ENCODE data around the gene BOD1L2.

The BOD1L2 gene

GRCh38 chr18:57167617-57168308 lies 20.9 kb downstream of the BOD1L2 start:
- H2BK15ac ChIP-seq (ENCODE audit: low read length), result no peak overlapping the region
- H3K9me3 ChIP-seq (replicated peaks in 1 of 2; ENCODE audit: control insufficient read depth in 2 of 2, insufficient read depth in 1 of 2, low read depth in 1 of 2, low read length in 2 of 2), result no peaks in the 10 kb centered on the region
- no peak overlapping the region for H2BK12ac ChIP-seq (ENCODE audit: low read length)
- H3K23ac ChIP-seq (ENCODE audit: low read depth, low read length, poor library complexity), result no peak overlapping the region
- no peaks in the 10 kb centered on the region for H3K79me1 ChIP-seq (ENCODE audit: low read depth, low read length)
- H3K18ac ChIP-seq (ENCODE audit: low read length), result no peak overlapping the region
- no peak overlapping the region for H2AFZ ChIP-seq (ENCODE audit: low read length)
- no peak overlapping the region for H3K14ac ChIP-seq (ENCODE audit: low read length)
- no peak overlapping the region for H2BK120ac ChIP-seq (ENCODE audit: low read depth, low read length)
- no peak overlapping the region for H3K4ac ChIP-seq (ENCODE audit: low read length)
- no CpG with 5 or more reads among the region's 1 CpG for WGBS, 2 donors (ENCODE audit: extremely low coverage in 2 of 2, insufficient read length in 2 of 2, insufficient replicate concordance in 1 of 2)
- H4K8ac ChIP-seq (ENCODE audit: low read depth, low read length), result no peak overlapping the region
- no peaks in the 10 kb centered on the region for H3K36me3 ChIP-seq (replicated peaks in 1 of 2; ENCODE audit: control insufficient read depth in 2 of 2, insufficient read depth in 2 of 2, low read length in 2 of 2)
- H4K91ac ChIP-seq (ENCODE audit: low read depth, low read length, poor library complexity), result no peak overlapping the region
- no peak overlapping the region for H3K4me3 ChIP-seq (ENCODE audit: low read length in 2 of 2)
- no peak overlapping the region for H3K27ac ChIP-seq (replicated peaks; ENCODE audit: low read length)
- no peaks in the 10 kb centered on the region for H3K4me1 ChIP-seq (ENCODE audit: control insufficient read depth in 2 of 2, insufficient read depth in 1 of 2, low read depth in 1 of 2, low read length in 2 of 2)
- no peak for DNase-seq (ENCODE audit: low spot score)
- H3K27me3 ChIP-seq (ENCODE audit: control insufficient read depth in 3 of 3, insufficient read depth in 3 of 3, low read depth in 1 of 3, low read length in 3 of 3), result peaks cover 0 to 4% (median 0%) of the 10 kb centered on the region in 3 experiments
- H3K4me2 ChIP-seq (ENCODE audit: insufficient read depth, low read length, poor library complexity, severe bottlenecking), result no peak overlapping the region
- H3K9ac ChIP-seq (ENCODE audit: low read depth, low read length, poor library complexity), result no peak overlapping the region
- H2BK5ac ChIP-seq (ENCODE audit: low read length), result no peak overlapping the region
- H2AK5ac ChIP-seq (ENCODE audit: low read depth, low read length), result no peak overlapping the region

GRCh38 chr18:57171026-57171425 lies 24.1 kb downstream of the BOD1L2 start:
- H3K14ac ChIP-seq (ENCODE audit: low read length), result no peak overlapping the region
- H2BK12ac ChIP-seq (ENCODE audit: low read length), result no peak overlapping the region
- no peak overlapping the region for H2AK5ac ChIP-seq (ENCODE audit: low read depth, low read length)
- no peak overlapping the region for H4K91ac ChIP-seq (ENCODE audit: low read depth, low read length, poor library complexity)
- no peak overlapping the region for H3K18ac ChIP-seq (ENCODE audit: low read length)
- H3K27me3 ChIP-seq (ENCODE audit: control insufficient read depth in 3 of 3, insufficient read depth in 3 of 3, low read depth in 1 of 3, low read length in 3 of 3), result peaks cover 0 to 4% (median 0%) of the 10 kb centered on the region in 3 experiments
- no peak overlapping the region for H3K9ac ChIP-seq (ENCODE audit: low read depth, low read length, poor library complexity)
- no peak overlapping the region for H3K23ac ChIP-seq (ENCODE audit: low read depth, low read length, poor library complexity)
- no peak overlapping the region for H2BK15ac ChIP-seq (ENCODE audit: low read length)
- H3K4me3 ChIP-seq (ENCODE audit: low read length in 2 of 2), result no peak overlapping the region
- no peaks in the 10 kb centered on the region for H3K79me1 ChIP-seq (ENCODE audit: low read depth, low read length)
- no peak overlapping the region for H2BK120ac ChIP-seq (ENCODE audit: low read depth, low read length)
- DNase-seq (ENCODE audit: low spot score), result no peak
- no peaks in the 10 kb centered on the region for H3K4me1 ChIP-seq (ENCODE audit: control insufficient read depth in 2 of 2, insufficient read depth in 1 of 2, low read depth in 1 of 2, low read length in 2 of 2)
- no peak overlapping the region for H2AFZ ChIP-seq (ENCODE audit: low read length)
- H3K4ac ChIP-seq (ENCODE audit: low read length), result no peak overlapping the region
- no peak overlapping the region for H4K8ac ChIP-seq (ENCODE audit: low read depth, low read length)
- H3K27ac ChIP-seq (replicated peaks; ENCODE audit: low read length), result no peak overlapping the region
- peaks cover 0 to 2% of the 10 kb centered on the region in 2 donors for H3K9me3 ChIP-seq (replicated peaks in 1 of 2; ENCODE audit: control insufficient read depth in 2 of 2, insufficient read depth in 1 of 2, low read depth in 1 of 2, low read length in 2 of 2)
- H2BK5ac ChIP-seq (ENCODE audit: low read length), result no peak overlapping the region
- no CpG with 5 or more reads among the region's 1 CpG for WGBS, 2 donors (ENCODE audit: extremely low coverage in 2 of 2, insufficient read length in 2 of 2, insufficient replicate concordance in 1 of 2)
- H3K4me2 ChIP-seq (ENCODE audit: insufficient read depth, low read length, poor library complexity, severe bottlenecking), result no peak overlapping the region
- no peaks in the 10 kb centered on the region for H3K36me3 ChIP-seq (replicated peaks in 1 of 2; ENCODE audit: control insufficient read depth in 2 of 2, insufficient read depth in 2 of 2, low read length in 2 of 2)

DNA sequence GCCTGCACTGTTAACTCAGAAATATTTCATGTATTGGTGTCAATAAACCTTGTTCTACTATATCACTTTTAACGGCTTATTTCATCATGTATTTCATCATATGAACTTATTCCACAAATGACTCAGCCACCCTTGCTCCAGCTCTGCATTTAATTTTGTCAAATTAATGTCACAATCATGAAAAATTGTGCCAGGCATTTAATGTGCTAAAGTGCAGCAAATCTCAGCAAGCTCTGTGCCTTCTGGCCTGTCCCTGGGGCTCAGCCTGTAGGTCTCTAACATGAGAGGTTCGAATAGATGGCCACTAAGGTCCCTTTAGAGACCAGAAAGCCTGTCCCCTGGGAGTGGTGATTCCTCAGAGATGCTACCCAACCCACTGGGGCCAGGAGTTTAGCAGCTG lies 28.6 kb downstream of the BOD1L2 start:
- Histone ChIP-seq H3K18ac (ENCODE audit: low read length) (no peak overlapping the region), H3K9ac (ENCODE audit: low read depth, low read length, poor library complexity) (no peak overlapping the region), H2AK5ac (ENCODE audit: low read depth, low read length) (no peak overlapping the region), H2BK15ac (ENCODE audit: low read length) (no peak overlapping the region), H3K4me2 (ENCODE audit: insufficient read depth, low read length, poor library complexity, severe bottlenecking) (no peak overlapping the region), H2BK120ac (ENCODE audit: low read depth, low read length) (no peak overlapping the region), H3K14ac (ENCODE audit: low read length) (no peak overlapping the region), H3K4ac (ENCODE audit: low read length) (no peak overlapping the region), H2BK12ac (ENCODE audit: low read length) (no peak overlapping the region), H2BK5ac (ENCODE audit: low read length) (no peak overlapping the region), H4K91ac (ENCODE audit: low read depth, low read length, poor library complexity) (no peak overlapping the region), H3K9me3 (replicated peaks in 1 of 2; ENCODE audit: control insufficient read depth in 2 of 2, insufficient read depth in 1 of 2, low read depth in 1 of 2, low read length in 2 of 2) (peaks cover 0 to 2% of the 10 kb centered on the region in 2 donors), H2AFZ (ENCODE audit: low read length) (no peak overlapping the region), H3K79me1 (ENCODE audit: low read depth, low read length) (no peaks in the 10 kb centered on the region), H3K27ac (replicated peaks; ENCODE audit: low read length) (no peak overlapping the region), H3K23ac (ENCODE audit: low read depth, low read length, poor library complexity) (no peak overlapping the region), H3K4me1 (ENCODE audit: control insufficient read depth in 2 of 2, insufficient read depth in 1 of 2, low read depth in 1 of 2, low read length in 2 of 2) (no peaks in the 10 kb centered on the region), H3K27me3 (ENCODE audit: control insufficient read depth in 3 of 3, insufficient read depth in 3 of 3, low read depth in 1 of 3, low read length in 3 of 3) (no peaks in the 10 kb centered on the region), H4K8ac (ENCODE audit: low read depth, low read length) (no peak overlapping the region), H3K4me3 (ENCODE audit: low read length in 2 of 2) (no peak overlapping the region), H3K36me3 (replicated peaks in 1 of 2; ENCODE audit: control insufficient read depth in 2 of 2, insufficient read depth in 2 of 2, low read length in 2 of 2) (no peaks in the 10 kb centered on the region)
- DNase-seq (ENCODE audit: low spot score), result no peak
- no CpG with 5 or more reads among the region's 2 CpGs for WGBS, 2 donors (ENCODE audit: extremely low coverage in 2 of 2, insufficient read length in 2 of 2, insufficient replicate concordance in 1 of 2)

DNA sequence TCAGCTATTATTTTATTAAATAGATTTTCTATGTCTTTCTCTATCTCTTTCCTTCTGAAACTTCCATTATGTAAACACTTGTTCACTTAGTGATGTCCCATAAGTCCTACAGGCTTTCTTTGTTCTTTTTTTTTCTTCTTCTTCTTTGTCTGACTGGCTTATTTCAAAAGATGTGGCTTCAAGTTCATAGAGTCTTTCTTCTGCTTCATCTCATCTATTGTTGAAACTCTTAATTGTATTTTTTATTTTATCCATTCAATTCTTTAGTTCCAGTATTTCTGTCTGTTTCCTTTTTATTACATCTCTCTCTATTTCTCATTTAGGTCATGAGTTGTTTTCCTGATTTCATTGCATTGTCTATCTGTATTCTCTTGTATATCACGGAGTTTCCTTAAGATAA lies 38.5 kb downstream of the BOD1L2 start:
- H3K18ac ChIP-seq (ENCODE audit: low read length), result no peak overlapping the region
- no peak overlapping the region for H3K27ac ChIP-seq (replicated peaks; ENCODE audit: low read length)
- H2AFZ ChIP-seq (ENCODE audit: low read length), result no peak overlapping the region
- H3K27me3 ChIP-seq (ENCODE audit: control insufficient read depth in 3 of 3, insufficient read depth in 3 of 3, low read depth in 1 of 3, low read length in 3 of 3), result no peaks in the 10 kb centered on the region
- H3K4me2 ChIP-seq (ENCODE audit: insufficient read depth, low read length, poor library complexity, severe bottlenecking), result no peak overlapping the region
- peaks cover 3 to 6% of the 10 kb centered on the region in 2 donors for H3K9me3 ChIP-seq (replicated peaks in 1 of 2; ENCODE audit: control insufficient read depth in 2 of 2, insufficient read depth in 1 of 2, low read depth in 1 of 2, low read length in 2 of 2)
- no peak overlapping the region for H2BK120ac ChIP-seq (ENCODE audit: low read depth, low read length)
- H3K14ac ChIP-seq (ENCODE audit: low read length), result no peak overlapping the region
- no peaks in the 10 kb centered on the region for H3K4me1 ChIP-seq (ENCODE audit: control insufficient read depth in 2 of 2, insufficient read depth in 1 of 2, low read depth in 1 of 2, low read length in 2 of 2)
- H3K4ac ChIP-seq (ENCODE audit: low read length), result no peak overlapping the region
- no peak overlapping the region for H4K8ac ChIP-seq (ENCODE audit: low read depth, low read length)
- H3K36me3 ChIP-seq (replicated peaks in 1 of 2; ENCODE audit: control insufficient read depth in 2 of 2, insufficient read depth in 2 of 2, low read length in 2 of 2), result no peaks in the 10 kb centered on the region
- WGBS, 2 donors (ENCODE audit: extremely low coverage in 2 of 2, insufficient read length in 2 of 2, insufficient replicate concordance in 1 of 2), result no CpG with 5 or more reads among the region's 1 CpG
- H2BK12ac ChIP-seq (ENCODE audit: low read length), result no peak overlapping the region
- no peak overlapping the region for H2BK15ac ChIP-seq (ENCODE audit: low read length)
- H3K79me1 ChIP-seq (ENCODE audit: low read depth, low read length), result no peaks in the 10 kb centered on the region
- no peak overlapping the region for H3K23ac ChIP-seq (ENCODE audit: low read depth, low read length, poor library complexity)
- H4K91ac ChIP-seq (ENCODE audit: low read depth, low read length, poor library complexity), result no peak overlapping the region
- no peak overlapping the region for H3K4me3 ChIP-seq (ENCODE audit: low read length in 2 of 2)
- no peak overlapping the region for H2BK5ac ChIP-seq (ENCODE audit: low read length)
- no peak for DNase-seq (ENCODE audit: low spot score)
- no peak overlapping the region for H3K9ac ChIP-seq (ENCODE audit: low read depth, low read length, poor library complexity)
- H2AK5ac ChIP-seq (ENCODE audit: low read depth, low read length), result no peak overlapping the region
